NCI-H226 (cell line): ENCODE results near the gene SEC31A.
A peak's percentile ranks its signal among the peaks of the same experiment; 100 is the strongest.
"Not testable (repeated sequence)": the region's sequence is repeated elsewhere in the genome, so short reads cannot be mapped to it uniquely, and the experiment has no call there.

ENCODE experiments used
- DNase-seq: peaks from one replicate; pipeline ENCODE4 v3.0.0-alpha.2; 2015

The SEC31A gene

DNA sequence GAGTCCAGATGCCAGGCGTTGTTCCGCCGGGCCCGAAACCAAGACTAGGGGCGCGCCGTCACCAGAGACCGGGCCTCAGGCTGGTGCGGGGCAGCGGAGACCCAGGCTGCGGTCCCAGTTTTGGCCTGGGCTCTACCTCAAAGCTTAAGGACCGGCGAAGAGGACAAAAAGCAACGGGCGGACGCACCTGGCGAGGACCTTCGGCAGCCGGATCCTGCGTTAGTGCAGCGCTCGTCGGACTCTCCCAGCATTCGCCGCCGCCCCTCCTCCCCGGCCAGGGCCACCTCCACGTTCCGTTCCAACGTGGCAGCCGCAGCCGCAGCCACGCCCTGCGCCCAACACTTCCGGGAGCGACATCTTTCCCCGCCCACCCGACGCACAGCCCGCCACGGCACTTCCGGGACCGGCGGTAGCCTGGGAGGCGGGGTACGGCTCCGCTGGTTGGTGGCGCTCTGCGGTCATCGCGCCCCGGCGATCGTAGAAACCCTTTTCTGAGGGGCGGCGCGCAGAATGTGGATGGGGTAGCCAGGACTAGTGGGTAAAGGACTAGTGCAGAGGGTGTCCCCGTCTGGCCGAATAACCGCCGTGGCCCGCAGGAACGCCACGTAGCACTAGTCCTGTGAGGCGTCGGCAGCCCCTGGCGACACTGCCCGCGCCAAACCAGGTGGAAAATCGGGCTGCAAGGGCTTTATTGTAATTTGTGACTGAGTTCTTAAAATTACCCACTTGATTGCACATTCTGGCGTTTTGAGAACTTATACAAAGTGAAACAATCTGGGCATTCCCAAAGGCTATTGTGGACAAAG, at the start of gene SEC31A:
Gene SEC31A (minus strand): TSS at position 253 of the 806 bp plus-strand sequence. CDS start 9,217 bp downstream, outside the sequence.
- DNase-seq = peak; percentile 89

DNA sequence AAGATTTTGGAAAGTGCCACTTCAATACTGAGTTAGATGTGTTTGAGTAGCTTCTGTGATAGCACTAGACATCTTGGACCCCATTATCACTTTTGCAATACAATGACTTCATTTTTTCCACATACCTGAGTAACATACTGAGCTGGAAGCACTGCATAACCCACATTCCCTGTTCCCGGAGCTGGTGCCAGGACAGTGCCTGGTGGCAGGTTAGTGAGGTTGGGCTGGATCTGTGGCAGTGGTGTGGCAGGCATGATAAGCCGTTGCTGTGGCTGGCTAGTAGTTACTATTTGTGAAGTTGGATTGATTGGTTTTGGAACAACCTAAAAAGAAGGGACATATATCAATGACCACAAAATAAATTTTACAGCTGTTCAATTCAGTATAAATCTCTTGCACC, 48.5 kb upstream of the SEC31A start:
- no peak for DNase-seq

- no peak for DNase-seq
Observed at GRCh38 chr4:82934441-82934840, 43.5 kb upstream of the SEC31A start.

- DNase-seq = no peak
Observed at GRCh38 chr4:82930848-82931755, 40.1 kb upstream of the SEC31A start.

DNA sequence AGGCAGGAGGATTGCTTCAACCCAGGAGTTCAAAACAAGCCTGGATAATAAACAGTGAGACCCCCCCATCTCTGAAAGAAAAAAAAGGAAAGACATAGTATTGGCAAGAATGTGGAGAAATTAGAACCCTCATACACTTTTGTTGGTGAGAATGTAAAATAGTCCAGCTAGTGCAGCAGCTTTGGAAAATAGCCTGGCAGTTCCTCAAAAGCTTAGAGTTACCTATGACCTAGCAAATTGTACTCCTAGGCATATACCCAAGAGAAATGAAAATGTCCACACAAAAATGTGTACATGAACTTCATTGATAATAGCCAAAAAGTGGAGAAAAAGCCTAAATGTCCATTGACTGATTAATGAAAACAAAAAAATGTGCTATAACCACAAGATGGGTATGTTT, 30.8 kb upstream of the SEC31A start:
- DNase-seq = no peak

DNA sequence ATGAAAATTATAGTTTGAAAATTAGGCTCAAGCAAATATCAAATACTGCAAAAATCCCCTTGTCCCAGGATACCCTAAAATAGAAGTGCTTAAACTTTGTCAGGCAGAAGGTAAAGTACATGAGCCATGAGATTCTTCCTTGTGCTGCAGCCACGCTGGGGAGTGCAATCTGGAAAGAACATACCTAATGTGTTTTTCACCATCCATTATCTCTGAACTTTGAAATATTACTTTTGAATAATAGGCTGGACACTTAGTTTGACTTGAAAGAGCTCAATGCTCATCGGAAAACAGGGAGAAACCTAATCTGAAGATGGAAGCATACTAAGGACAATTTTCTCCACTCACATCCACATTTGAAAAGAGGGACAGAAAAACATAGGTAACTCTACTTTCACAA, 28.4 kb upstream of the SEC31A start:
- DNase-seq = no peak

DNA sequence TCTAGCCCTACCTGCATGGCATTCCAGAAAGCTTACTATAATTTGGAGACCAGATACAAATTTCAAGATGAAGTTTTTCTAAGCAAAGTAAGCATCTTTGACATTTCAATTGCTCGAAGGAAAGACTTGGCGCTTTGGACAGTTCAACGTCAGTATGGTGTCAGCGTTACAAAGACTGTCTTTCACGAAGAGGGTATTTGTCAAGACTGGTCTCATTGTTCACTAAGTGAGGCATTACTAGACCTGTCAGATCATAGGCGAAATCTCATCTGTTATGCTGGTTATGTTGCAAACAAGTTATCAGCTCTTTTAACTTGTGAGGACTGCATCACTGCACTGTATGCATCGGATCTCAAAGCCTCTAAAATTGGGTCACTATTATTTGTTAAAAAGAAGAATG, 27.1 kb upstream of the SEC31A start:
- no peak for DNase-seq

- DNase-seq = not testable (repeated sequence)
Observed at GRCh38 chr4:82913968-82914367, 23.0 kb upstream of the SEC31A start.

- DNase-seq = no peak
Observed at GRCh38 chr4:82913305-82913704, 22.4 kb upstream of the SEC31A start.

DNA sequence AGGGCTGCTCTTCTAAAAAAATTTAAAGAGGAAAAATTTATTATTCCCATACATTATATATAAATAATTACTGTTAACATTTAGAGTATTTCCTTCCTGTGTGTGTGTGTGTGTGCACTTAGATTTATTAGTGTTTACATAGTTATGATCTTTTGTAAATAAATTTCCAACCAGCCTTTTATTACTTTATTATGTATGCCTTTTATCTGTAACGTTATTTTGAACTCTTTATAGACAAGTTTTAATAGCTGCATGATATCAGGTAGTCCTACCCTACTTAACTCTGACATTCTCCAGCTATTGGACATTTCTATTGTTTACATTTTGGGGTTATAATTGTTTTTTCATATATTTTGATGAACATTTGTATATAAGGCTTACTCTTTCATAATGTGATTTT, 18.4 kb upstream of the SEC31A start:
- DNase-seq = no peak

GRCh38 chr4:82906469-82906868, 15.5 kb upstream of the SEC31A start:
- DNase-seq = no peak

DNA sequence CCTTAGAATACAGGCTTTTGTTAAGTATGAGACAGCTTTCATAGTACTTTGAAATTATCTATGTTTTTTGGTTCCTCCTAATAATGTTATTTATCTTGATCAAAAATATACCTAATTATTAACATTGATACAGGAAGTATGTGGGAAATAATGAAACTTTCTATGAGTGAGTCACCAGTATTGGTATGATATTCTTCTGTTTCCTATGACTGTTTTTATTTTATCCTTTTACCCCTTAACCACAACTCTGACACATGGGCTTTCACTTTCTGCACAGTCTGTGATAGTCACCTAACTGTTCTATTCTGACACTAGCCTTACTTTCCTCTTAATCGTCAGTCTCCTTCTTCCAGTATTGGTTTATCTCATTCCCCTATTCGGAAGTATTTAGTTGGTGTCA, 14.3 kb upstream of the SEC31A start:
- DNase-seq = no peak

- no peak for DNase-seq
Observed at GRCh38 chr4:82903737-82904136, 12.8 kb upstream of the SEC31A start.

GRCh38 chr4:82901183-82901718, 10.3 kb upstream of the SEC31A start:
- DNase-seq = no peak

GRCh38 chr4:82900411-82901182, 9.6 kb upstream of the SEC31A start, which contains the start of gene THAP9:
THAP9 (plus strand) TSS chr4:82900735; CDS start chr4:82900803, 68 bp downstream.
- DNase-seq = peak; percentile 98

GRCh38 chr4:82900066-82900410, 9.1 kb upstream of the SEC31A start:
- DNase-seq = no peak

GRCh38 chr4:82899374-82900065, 8.6 kb upstream of the SEC31A start:
- DNase-seq = no peak

GRCh38 chr4:82898322-82899243, 7.6 kb upstream of the SEC31A start:
- peak; percentile 76 for DNase-seq

DNA sequence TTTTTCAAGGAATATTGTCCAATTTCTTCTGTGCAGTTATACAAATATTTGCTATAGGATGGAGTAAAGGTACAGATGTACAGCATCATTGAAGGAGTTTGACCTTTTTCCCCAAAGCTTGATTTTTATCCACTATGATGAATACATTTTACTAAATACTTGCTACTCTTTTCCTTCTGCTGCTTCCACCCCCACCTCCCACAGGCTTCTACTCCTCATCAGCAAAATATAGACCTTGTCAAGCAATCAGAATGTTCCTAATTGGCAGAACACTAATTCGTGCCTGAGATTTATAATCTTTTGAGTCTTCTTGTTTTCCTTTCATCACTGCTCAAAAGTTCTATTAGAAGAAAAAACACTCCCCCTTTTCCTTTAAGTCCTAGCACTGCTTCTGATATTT, 5.8 kb upstream of the SEC31A start:
- DNase-seq = no peak

GRCh38 chr4:82893942-82894341, 3.0 kb upstream of the SEC31A start:
- DNase-seq = no peak

- no peak for DNase-seq
Observed at GRCh38 chr4:82892467-82892802, 1.5 kb upstream of the SEC31A start.
